Mesenchymal stem cell (in vitro differentiated cells and primary cell): ENCODE measurements around the gene HOXC12.
A peak's percentile ranks its signal among the peaks of the same experiment; 100 is the strongest.

ENCODE experiments used
- DNase-seq: peaks from one replicate; pipeline ENCODE4 v3.0.0-alpha.2; 2013
- H2AFZ ChIP-seq: one replicate; pipeline ENCODE4 v1.6.1; 2013; ENCODE audit warnings: low read depth, mild to moderate bottlenecking, control low read depth, inconsistent platforms, low read length, moderate library complexity
- H2AK5ac ChIP-seq: 2 replicates; pipeline ENCODE4 v1.6.1; 2013; ENCODE audit warnings: low read length, moderate library complexity, mild to moderate bottlenecking, inconsistent platforms; ENCODE audit not compliant: severe bottlenecking
- H2BK120ac ChIP-seq: one replicate; pipeline ENCODE4 v1.6.1; 2013; ENCODE audit warnings: low read depth, mild to moderate bottlenecking, inconsistent platforms, low read length, moderate library complexity
- H2BK12ac ChIP-seq, 2 experiments: one replicate each; pipeline ENCODE4 v1.6.1; 2013; ENCODE audit warnings: inconsistent platforms in 2 of 2, low read length in 2 of 2, mild to moderate bottlenecking in 2 of 2, moderate library complexity in 2 of 2, control low read depth in 1 of 2
- H2BK15ac ChIP-seq: one replicate; pipeline ENCODE4 v1.6.1; 2013; ENCODE audit warnings: mild to moderate bottlenecking, low read depth, inconsistent platforms; ENCODE audit not compliant: poor library complexity, severe bottlenecking
- H2BK5ac ChIP-seq: 2 replicates; pipeline ENCODE4 v1.6.1; 2013; ENCODE audit warnings: low read depth, mild to moderate bottlenecking, low read length, control low read depth, inconsistent platforms; ENCODE audit not compliant: poor library complexity, severe bottlenecking
- H3K14ac ChIP-seq, 2 experiments: one replicate each; pipeline ENCODE4 v1.6.1; 2013; ENCODE audit warnings: inconsistent platforms in 2 of 2, low read length in 2 of 2, control low read depth in 1 of 2, mild to moderate bottlenecking in 1 of 2, moderate library complexity in 1 of 2
- H3K18ac ChIP-seq, 2 experiments: one replicate each; pipeline ENCODE4 v1.6.1; 2013; ENCODE audit warnings: inconsistent platforms in 2 of 2, low read length in 2 of 2, control low read depth in 1 of 2, low read depth in 1 of 2, mild to moderate bottlenecking in 1 of 2
- H3K23ac ChIP-seq, 2 experiments: one replicate each; pipeline ENCODE4 v1.6.1; 2013; ENCODE audit warnings: inconsistent platforms in 2 of 2, low read length in 2 of 2, mild to moderate bottlenecking in 2 of 2, moderate library complexity in 2 of 2, control low read depth in 1 of 2
- H3K27ac ChIP-seq: 2 replicates; pipeline ENCODE4 v1.5.1; 2013; ENCODE audit warnings: mild to moderate bottlenecking, moderate library complexity, low read length, control low read depth, inconsistent platforms; ENCODE audit not compliant: poor library complexity, severe bottlenecking
- H3K27me3 ChIP-seq, 2 experiments: 2 replicates each; pipeline versions ENCODE4 v1.6.1 to v1.7.0; 2013; ENCODE audit warnings: low read length in 2 of 2, mild to moderate bottlenecking in 2 of 2, moderate library complexity in 2 of 2, control low read depth in 1 of 2, inconsistent platforms in 1 of 2; ENCODE audit not compliant: control insufficient read depth in 1 of 2, insufficient read depth in 1 of 2
- H3K36me3 ChIP-seq, 2 experiments: 2 replicates each; pipeline versions ENCODE4 v1.6.1 to v1.7.0; 2013; ENCODE audit warnings: low read length in 2 of 2, control low read depth in 1 of 2, inconsistent platforms in 1 of 2, low read depth in 1 of 2, mild to moderate bottlenecking in 1 of 2; ENCODE audit not compliant: insufficient read depth in 2 of 2, control insufficient read depth in 1 of 2
- H3K4ac ChIP-seq, 2 experiments: one replicate each; pipeline ENCODE4 v1.6.1; 2013; ENCODE audit warnings: inconsistent platforms in 2 of 2, low read length in 2 of 2, mild to moderate bottlenecking in 2 of 2, moderate library complexity in 2 of 2, control low read depth in 1 of 2, low read depth in 1 of 2
- H3K4me1 ChIP-seq: 2 replicates; pipeline ENCODE4 v1.6.1; 2013; ENCODE audit warnings: low read depth, low read length, control low read depth; ENCODE audit not compliant: control insufficient read depth, insufficient read depth
- H3K4me2 ChIP-seq: 2 replicates; pipeline ENCODE4 v1.6.1; 2013; ENCODE audit warnings: low read length, mild to moderate bottlenecking, inconsistent platforms; ENCODE audit not compliant: poor library complexity, severe bottlenecking
- H3K4me3 ChIP-seq, 2 experiments: 2 replicates each; pipeline versions ENCODE4 v1.5.1 to v1.7.0; 2013; ENCODE audit warnings: low read length in 2 of 2, mild to moderate bottlenecking in 2 of 2, control low read depth in 1 of 2, low read depth in 1 of 2; ENCODE audit not compliant: insufficient read depth in 1 of 2
- H3K79me1 ChIP-seq: replicated peaks from 2 replicates; pipeline ENCODE4 v1.6.1; 2013; ENCODE audit warnings: mild to moderate bottlenecking, control low read depth, low read length, inconsistent platforms; ENCODE audit not compliant: poor library complexity, severe bottlenecking
- H3K9ac ChIP-seq: 2 replicates; pipeline ENCODE4 v1.7.0; 2013; ENCODE audit warnings: mild to moderate bottlenecking, low read length, moderate library complexity
- H3K9me3 ChIP-seq: 2 replicates; pipeline ENCODE4 v1.7.0; 2013; ENCODE audit warnings: mild to moderate bottlenecking, low read length; ENCODE audit not compliant: control insufficient read depth
- H4K8ac ChIP-seq: one replicate; pipeline ENCODE4 v1.6.1; 2013; ENCODE audit warnings: inconsistent platforms, mild to moderate bottlenecking, low read length, moderate library complexity
- H4K91ac ChIP-seq: one replicate; pipeline ENCODE4 v1.6.1; 2013; ENCODE audit warnings: mild to moderate bottlenecking, low read length, inconsistent platforms
- WGBS: methylation state at CpG from one replicate; pipeline ENCODE4 v1.1.7; 2013; ENCODE audit warnings: mixed read lengths; 5-methylcytosine and 5-hydroxymethylcytosine counted together

Gene HOXC12

GRCh38 chr12:54001283-54002187 lies 46.8 kb downstream of the HOXC12 start:
- H4K8ac ChIP-seq = no peak overlapping the region
- H4K91ac ChIP-seq = no peak overlapping the region
- peak overlapping the region; percentile 70 for H3K27ac ChIP-seq
- no peak overlapping the region for H2BK5ac ChIP-seq
- no peak for DNase-seq
- H2AFZ ChIP-seq = no peak overlapping the region
- no peak overlapping the region for H2BK12ac ChIP-seq
- peak overlapping the region; percentile 46 for H2AK5ac ChIP-seq
- no peak overlapping the region for H3K23ac ChIP-seq
- H2BK15ac ChIP-seq = no peak overlapping the region
- H3K18ac ChIP-seq = no peak overlapping the region
- no peak overlapping the region for H2BK120ac ChIP-seq
- no peaks in the 10 kb centered on the region for H3K9me3 ChIP-seq
- peak overlapping the region in 1 of 2 experiments; percentile 36 for H3K14ac ChIP-seq
- H3K4me2 ChIP-seq = peak overlapping the region; percentile 87
- H3K9ac ChIP-seq = peak overlapping the region; percentile 98
- H3K36me3 ChIP-seq = peaks cover 0 to 3% of the 10 kb centered on the region in 2 experiments
- WGBS = 41% methylated on average over 8 of the region's 8 CpGs
- peaks cover 29% of the 10 kb centered on the region for H3K4me1 ChIP-seq
- H3K4me3 ChIP-seq = peak overlapping the region; percentile 71 to 87
- no peaks in the 10 kb centered on the region for H3K27me3 ChIP-seq
- H3K79me1 ChIP-seq = no peaks in the 10 kb centered on the region
- peak overlapping the region in 1 of 2 experiments; percentile 49 for H3K4ac ChIP-seq

GRCh38 chr12:54002278-54002914 lies 47.7 kb downstream of the HOXC12 start:
- Histone ChIP-seq H2AFZ (no peak overlapping the region), H3K4me1 (peaks cover 36% of the 10 kb centered on the region), H4K8ac (no peak overlapping the region), H3K36me3 (peaks cover 0 to 3% of the 10 kb centered on the region in 2 experiments), H3K4ac (no peak overlapping the region), H4K91ac (no peak overlapping the region), H3K27me3 (no peaks in the 10 kb centered on the region), H3K9ac (peak overlapping the region; percentile 98), H3K23ac (peak overlapping the region in 1 of 2 experiments; percentile 98), H3K14ac (no peak overlapping the region), H3K18ac (no peak overlapping the region), H2BK120ac (peak overlapping the region; percentile 54), H3K4me2 (peak overlapping the region; percentile 87), H2BK15ac (no peak overlapping the region), H3K27ac (peak overlapping the region; percentile 70), H3K79me1 (no peaks in the 10 kb centered on the region), H3K4me3 (peak overlapping the region in 1 of 2 experiments; percentile 87), H2BK12ac (no peak overlapping the region), H3K9me3 (no peaks in the 10 kb centered on the region), H2AK5ac (no peak overlapping the region), H2BK5ac (peak overlapping the region; percentile 80)
- WGBS = 67% methylated on average over 12 of the region's 19 CpGs
- DNase-seq = no peak

GRCh38 chr12:54002915-54003389 lies 48.2 kb downstream of the HOXC12 start:
- peak overlapping the region; percentile 98 for H3K9ac ChIP-seq
- DNase-seq = no peak
- H3K9me3 ChIP-seq = no peaks in the 10 kb centered on the region
- H3K14ac ChIP-seq = no peak overlapping the region
- no peak overlapping the region for H2BK15ac ChIP-seq
- no peak overlapping the region for H4K91ac ChIP-seq
- H2BK120ac ChIP-seq = no peak overlapping the region
- no peak overlapping the region for H2BK12ac ChIP-seq
- no peaks in the 10 kb centered on the region for H3K79me1 ChIP-seq
- H3K4me3 ChIP-seq = peak overlapping the region in 1 of 2 experiments; percentile 87
- peak overlapping the region; percentile 87 for H3K4me2 ChIP-seq
- H2AK5ac ChIP-seq = peak overlapping the region; percentile 9
- H3K4ac ChIP-seq = no peak overlapping the region
- WGBS = 64% methylated on average over 15 of the region's 19 CpGs
- H3K23ac ChIP-seq = no peak overlapping the region
- peak overlapping the region; percentile 70 for H3K27ac ChIP-seq
- H3K27me3 ChIP-seq = no peaks in the 10 kb centered on the region
- no peak overlapping the region for H3K18ac ChIP-seq
- H2AFZ ChIP-seq = no peak overlapping the region
- peak overlapping the region; percentile 46 for H2BK5ac ChIP-seq
- peak overlapping the region; percentile 9 for H4K8ac ChIP-seq
- H3K4me1 ChIP-seq = peaks cover 39% of the 10 kb centered on the region
- H3K36me3 ChIP-seq = peaks cover 0 to 3% of the 10 kb centered on the region in 2 experiments

- Histone ChIP-seq H3K23ac (no peak overlapping the region), H3K9me3 (no peaks in the 10 kb centered on the region), H3K27ac (peak overlapping the region; percentile 73), H3K4ac (no peak overlapping the region), H2BK12ac (no peak overlapping the region), H2BK120ac (no peak overlapping the region), H2AFZ (no peak overlapping the region), H3K18ac (no peak overlapping the region), H3K4me2 (peak overlapping the region; percentile 26), H2BK15ac (no peak overlapping the region), H3K9ac (peak overlapping the region; percentile 98), H3K36me3 (peaks cover 0 to 3% of the 10 kb centered on the region in 2 experiments), H2AK5ac (no peak overlapping the region), H4K91ac (no peak overlapping the region), H3K4me3 (peak overlapping the region in 1 of 2 experiments; percentile 86), H4K8ac (no peak overlapping the region), H3K79me1 (no peaks in the 10 kb centered on the region), H3K27me3 (no peaks in the 10 kb centered on the region), H2BK5ac (no peak overlapping the region), H3K4me1 (peaks cover 38% of the 10 kb centered on the region), H3K14ac (no peak overlapping the region)
- DNase-seq = no peak
- WGBS = 83% methylated on average over 3 of the region's 3 CpGs
Measured at GRCh38 chr12:54003625-54004024, 48.9 kb downstream of the HOXC12 start.
